Skin epidermis (tissue), 12 donors: ENCODE data around the gene RPS6KC1.
A peak's percentile ranks its signal among the peaks of the same experiment; 100 is the strongest.
"Not testable (repeated sequence)": the region's sequence is repeated elsewhere in the genome, so short reads cannot be mapped to it uniquely, and the experiment has no call there.

Experiments
- H3K27ac ChIP-seq, 21 experiments: fragments of 200-600 bp; sonication (generic) in 11 of 21; one replicate each; pipeline ENCODE4 v1.5.0; 2020; ENCODE audit warnings: mild to moderate bottlenecking in 3 of 21, inconsistent platforms in 2 of 21, moderate library complexity in 2 of 21
- H3K4me3 ChIP-seq, 7 experiments: fragments of 200-600 bp; sonication (generic) in 2 of 7; one replicate each; pipeline ENCODE4 v1.5.0; 2020; ENCODE audit warnings: inconsistent platforms in 2 of 7, mild to moderate bottlenecking in 2 of 7, moderate library complexity in 1 of 7

The RPS6KC1 gene

DNA sequence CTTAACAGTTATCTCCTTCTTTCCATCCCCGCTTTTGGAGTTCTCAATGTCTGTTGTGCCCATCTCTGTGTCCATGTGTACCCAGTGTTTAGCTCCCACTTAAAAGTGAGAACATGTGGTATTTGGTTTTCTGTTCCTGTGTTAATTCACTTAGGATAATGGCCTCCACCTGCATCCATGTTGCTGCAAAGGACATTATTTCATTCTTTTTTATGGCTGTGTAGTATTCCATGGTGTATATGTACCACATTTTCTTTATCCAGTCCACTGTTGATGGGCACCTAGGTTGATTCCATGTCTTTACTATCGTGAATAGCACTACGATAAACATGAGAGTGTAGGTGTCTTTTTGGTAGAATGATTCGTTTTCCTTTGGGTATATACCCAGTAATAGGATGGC lies 49.5 kb downstream of the RPS6KC1 start:
- not testable (repeated sequence) for H3K27ac ChIP-seq, H3K4me3 ChIP-seq

GRCh38 chr1:213103377-213104306 lies 52.6 kb downstream of the RPS6KC1 start:
- no peak overlapping the region for H3K4me3 ChIP-seq
- no peak overlapping the region for H3K27ac ChIP-seq

- no peak overlapping the region for H3K27ac ChIP-seq
- no peak overlapping the region for H3K4me3 ChIP-seq
Observed at GRCh38 chr1:213104604-213105003, 53.6 kb downstream of the RPS6KC1 start.

DNA sequence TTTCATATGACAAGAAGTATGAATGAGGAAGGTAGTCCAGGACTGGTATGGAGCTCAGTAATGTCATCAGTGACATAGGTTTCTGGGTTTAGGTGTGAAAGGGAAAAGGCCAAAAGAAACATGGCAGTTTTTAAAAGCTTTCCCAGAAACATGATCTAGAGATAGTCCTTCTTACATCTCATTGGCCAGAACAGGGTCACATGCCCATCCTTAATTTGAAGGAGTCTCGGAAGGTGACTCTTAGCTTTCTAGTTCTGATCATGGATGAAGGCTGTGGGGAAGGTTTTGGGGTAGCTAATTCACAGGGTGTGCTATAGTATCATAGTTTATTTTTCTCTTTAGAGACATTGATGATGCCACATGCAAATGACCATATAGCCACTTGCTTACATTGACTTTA lies 55.3 kb downstream of the RPS6KC1 start:
- no peak overlapping the region for H3K4me3 ChIP-seq

GRCh38 chr1:213107613-213108012 lies 56.6 kb downstream of the RPS6KC1 start:
- Histone ChIP-seq H3K27ac (no peak overlapping the region), H3K4me3 (no peak overlapping the region)

More for the DNA sequence above, 55.3 kb downstream of the RPS6KC1 start:
- H3K27ac ChIP-seq: no peak overlapping the region

GRCh38 chr1:213110349-213111300 lies 59.6 kb downstream of the RPS6KC1 start:
- Histone ChIP-seq H3K27ac (peak overlapping the region in 1 of 21 experiments; percentile 14), H3K4me3 (no peak overlapping the region)

DNA sequence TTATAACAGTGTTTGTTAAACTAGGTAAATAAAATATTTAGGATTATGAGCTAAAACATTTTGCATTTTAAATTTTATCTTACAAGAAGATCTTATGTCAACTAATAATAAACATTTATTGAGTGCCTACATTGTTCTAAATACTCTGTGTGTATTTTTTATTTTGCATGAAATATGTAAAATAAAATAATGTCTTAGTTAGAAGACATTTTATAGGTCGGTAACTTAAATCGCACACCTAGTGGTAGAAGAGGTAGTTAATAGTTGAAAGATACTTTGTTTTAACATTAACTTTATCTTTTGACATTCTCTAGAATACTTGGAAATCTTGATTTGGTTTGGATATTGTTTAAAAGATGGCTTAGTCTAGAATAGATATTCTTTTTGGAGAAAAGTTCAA lies 60.5 kb downstream of the RPS6KC1 start:
- Histone ChIP-seq H3K4me3 (no peak overlapping the region), H3K27ac (no peak overlapping the region)

- H3K4me3 ChIP-seq: not testable (repeated sequence)
Observed at GRCh38 chr1:213112723-213113122, 61.7 kb downstream of the RPS6KC1 start.

DNA sequence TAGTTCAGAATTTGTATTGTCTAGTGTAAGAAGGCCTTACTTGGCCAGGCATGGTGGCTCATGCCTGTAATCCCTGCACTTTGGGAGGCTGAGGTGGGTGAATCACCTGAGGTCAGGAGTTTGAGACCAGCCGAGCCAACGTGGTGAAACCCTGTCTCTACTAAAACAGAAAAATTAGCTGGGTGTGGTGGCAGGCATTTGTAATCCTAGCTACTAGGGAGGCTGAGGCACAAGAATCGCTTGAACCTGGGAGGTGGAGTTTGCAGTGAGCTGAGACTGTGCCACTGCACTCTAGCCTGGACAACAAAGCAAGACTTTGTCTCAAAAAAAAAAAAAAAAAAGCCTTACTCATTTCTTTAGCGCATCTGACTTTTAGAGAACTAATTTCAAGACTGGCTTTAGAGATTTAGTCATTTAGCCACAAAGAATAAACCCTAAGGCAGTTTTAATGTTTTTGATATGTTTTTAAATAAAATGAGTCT lies 66.7 kb downstream of the RPS6KC1 start:
- not testable (repeated sequence) for H3K27ac ChIP-seq, H3K4me3 ChIP-seq

More at GRCh38 chr1:213112723-213113122, 61.7 kb downstream of the RPS6KC1 start:
- H3K27ac ChIP-seq: not testable (repeated sequence)

- Histone ChIP-seq H3K27ac (no peak overlapping the region), H3K4me3 (no peak overlapping the region)
Observed at GRCh38 chr1:213119794-213120193, 68.8 kb downstream of the RPS6KC1 start.

GRCh38 chr1:213120386-213120785 lies 69.3 kb downstream of the RPS6KC1 start:
- no peak overlapping the region for H3K4me3 ChIP-seq

GRCh38 chr1:213120961-213121360 lies 69.9 kb downstream of the RPS6KC1 start:
- Histone ChIP-seq H3K27ac (no peak overlapping the region), H3K4me3 (no peak overlapping the region)

More at GRCh38 chr1:213120386-213120785, 69.3 kb downstream of the RPS6KC1 start:
- H3K27ac ChIP-seq: no peak overlapping the region

DNA sequence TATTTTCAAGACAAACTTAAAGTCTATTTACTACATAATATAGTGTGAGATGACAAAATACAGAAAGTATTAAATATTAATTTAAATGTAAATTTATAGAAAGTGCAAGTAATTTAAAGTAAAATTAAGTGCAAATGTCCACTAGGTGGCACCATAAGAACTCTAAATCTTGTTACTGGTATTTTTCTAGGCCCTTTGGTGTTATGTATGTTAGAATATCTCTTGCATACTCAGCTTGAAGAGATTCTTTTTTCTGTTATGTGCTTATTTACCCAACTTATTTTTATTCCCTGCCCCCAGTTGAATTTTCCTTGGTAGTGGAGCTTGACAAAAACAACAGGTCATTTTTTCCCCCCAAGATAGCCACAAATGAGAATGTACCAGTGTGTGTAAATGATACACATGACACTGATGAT lies 71.5 kb downstream of the RPS6KC1 start:
- Histone ChIP-seq H3K27ac (no peak overlapping the region), H3K4me3 (no peak overlapping the region)

GRCh38 chr1:213123087-213123486 lies 72.0 kb downstream of the RPS6KC1 start:
- H3K4me3 ChIP-seq: no peak overlapping the region

GRCh38 chr1:213123536-213123935 lies 72.5 kb downstream of the RPS6KC1 start:
- Histone ChIP-seq H3K27ac (no peak overlapping the region), H3K4me3 (no peak overlapping the region)

More at GRCh38 chr1:213123087-213123486, 72.0 kb downstream of the RPS6KC1 start:
- H3K27ac ChIP-seq: no peak overlapping the region

DNA sequence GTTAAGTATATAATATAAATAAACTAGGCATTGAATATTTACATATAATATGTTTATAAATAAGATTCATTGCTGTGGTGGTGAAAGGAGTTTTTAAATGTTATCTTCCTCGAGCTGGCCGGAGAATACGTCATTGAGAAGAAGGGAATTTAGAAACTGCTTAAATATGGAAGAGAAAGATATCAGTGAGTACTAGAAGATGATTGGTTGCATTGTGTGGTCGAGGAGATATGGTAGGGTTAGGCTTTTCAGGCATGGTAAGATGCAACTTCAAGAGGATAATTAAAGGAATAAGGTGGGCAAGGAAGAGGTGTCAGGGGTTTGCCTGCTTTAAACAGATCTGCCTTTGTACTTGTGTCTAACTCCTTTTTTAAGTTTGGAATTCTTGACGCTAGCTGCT lies 73.5 kb downstream of the RPS6KC1 start:
- no peak overlapping the region for H3K4me3 ChIP-seq

DNA sequence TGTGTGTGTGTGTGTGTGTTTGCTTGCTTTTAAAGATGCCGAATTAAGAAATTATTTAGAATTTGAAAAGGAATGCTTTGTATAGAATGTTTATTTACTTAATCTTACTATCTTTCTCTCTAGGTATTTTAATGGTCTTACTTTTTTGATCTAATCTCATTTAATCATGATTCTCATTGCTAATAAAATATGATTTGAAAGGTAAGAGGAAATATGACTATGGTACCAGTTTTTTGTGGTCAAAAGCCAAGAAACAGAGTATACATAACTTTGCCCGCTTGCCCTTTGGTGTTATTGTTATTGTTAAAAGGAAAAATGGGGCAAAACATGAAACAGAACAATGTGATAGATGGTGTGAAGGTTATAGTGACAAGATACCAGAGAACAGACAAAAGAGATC lies 74.6 kb downstream of the RPS6KC1 start:
- H3K4me3 ChIP-seq: no peak overlapping the region
- H3K27ac ChIP-seq: no peak overlapping the region

More for the DNA sequence above, 73.5 kb downstream of the RPS6KC1 start:
- no peak overlapping the region for H3K27ac ChIP-seq

DNA sequence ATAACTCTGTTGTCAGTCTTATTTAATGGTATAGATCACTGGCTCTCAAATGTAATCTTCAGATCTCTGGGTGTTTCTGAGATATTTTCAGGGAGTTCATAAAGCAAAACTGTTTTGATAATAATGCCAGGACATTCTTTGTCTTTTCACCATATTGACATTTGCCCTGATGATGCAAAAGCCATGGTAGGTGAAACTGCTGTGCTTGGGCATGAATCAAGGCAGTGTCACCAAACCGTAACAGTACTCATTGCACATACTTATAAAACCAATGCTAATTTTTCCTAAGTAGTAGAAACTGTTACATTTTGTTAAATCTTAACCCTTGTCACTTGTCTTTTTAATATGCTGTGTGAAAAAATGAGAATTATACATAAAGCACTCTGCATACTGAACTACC lies 76.0 kb downstream of the RPS6KC1 start:
- H3K4me3 ChIP-seq: no peak overlapping the region

DNA sequence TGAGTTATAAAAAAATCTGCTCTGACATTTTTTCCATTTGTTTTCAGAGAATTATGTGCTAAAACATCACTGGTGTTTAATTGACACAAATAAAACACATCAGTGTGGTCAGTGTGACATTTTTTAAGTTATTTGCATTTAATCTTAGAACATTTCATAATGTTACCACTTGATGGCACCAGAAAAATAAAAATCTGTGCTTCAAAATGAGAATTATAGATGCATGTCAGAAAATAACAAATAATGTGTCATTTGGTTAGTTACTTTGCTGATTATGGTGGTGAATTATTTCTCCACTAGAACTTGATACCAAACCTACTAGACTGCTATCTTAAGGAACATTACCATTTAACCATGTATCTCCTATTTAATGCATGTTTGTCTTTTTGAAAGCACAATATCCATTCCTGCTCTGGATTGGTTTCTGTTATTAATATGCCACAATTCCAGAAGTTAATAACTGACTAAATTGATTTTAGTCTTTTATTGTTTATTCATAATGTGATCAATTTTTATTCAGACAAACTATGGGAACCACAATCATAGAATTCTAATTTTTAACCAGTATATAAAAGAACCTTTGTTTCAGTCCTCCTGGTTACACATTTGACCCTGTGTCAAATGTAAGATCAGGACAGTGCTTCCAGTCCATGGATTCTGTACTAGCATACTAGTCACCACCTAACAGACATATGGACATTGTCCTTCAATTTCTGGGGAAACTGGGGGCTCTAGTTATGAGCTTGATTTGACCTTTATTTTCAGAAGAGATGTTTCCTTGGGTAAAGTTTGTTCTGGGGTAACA lies 81.0 kb downstream of the RPS6KC1 start:
- Histone ChIP-seq H3K27ac (no peak overlapping the region), H3K4me3 (no peak overlapping the region)

More for the DNA sequence above, 76.0 kb downstream of the RPS6KC1 start:
- H3K27ac ChIP-seq: no peak overlapping the region
